Liver (tissue), 3 donors: ENCODE measurements around the gene SLC36A4.

Source experiments
- EGR1 ChIP-seq, 2 donors: IDR thresholded peaks; 2 replicates each; pipeline ENCODE4 v1.6.1; 2016 to 2018; ENCODE audit warnings: antibody characterized with exemption in 2 of 2, low read depth in 2 of 2
- GABPA ChIP-seq, 2 donors: IDR thresholded peaks in 1 of 2; conservative IDR thresholded peaks in 1 of 2; 2 replicates each; pipeline ENCODE4 v1.6.1; 2016; ENCODE audit warnings: antibody characterized with exemption in 2 of 2, mild to moderate bottlenecking in 1 of 2, moderate library complexity in 1 of 2
- HNF4A ChIP-seq, 2 donors: conservative IDR thresholded peaks; 2 replicates each; pipeline ENCODE4 v1.6.1; 2016; ENCODE audit warnings: antibody characterized with exemption in 2 of 2, mild to moderate bottlenecking in 2 of 2
- JUND ChIP-seq, 2 donors: IDR thresholded peaks; 2 replicates each; pipeline ENCODE4 v1.6.1; 2016; ENCODE audit warnings: antibody characterized with exemption in 2 of 2
- RAD21 ChIP-seq, 2 donors: IDR thresholded peaks; 2 replicates each; pipeline ENCODE4 v1.6.1; 2016; ENCODE audit warnings: antibody characterized with exemption in 2 of 2, mild to moderate bottlenecking in 2 of 2
- SP1 ChIP-seq: IDR thresholded peaks from 2 replicates; pipeline ENCODE4 v1.6.1; 2018; ENCODE audit warnings: antibody characterized with exemption, mild to moderate bottlenecking
- YY1 ChIP-seq: IDR thresholded peaks from 2 replicates; pipeline ENCODE4 v1.6.1; 2016; ENCODE audit warnings: antibody characterized with exemption, mild to moderate bottlenecking
- TF ChIP-seq, protein P1 (sequence below): fragments of 150-350 bp; IDR thresholded peaks from 2 replicates; pipeline ENCODE4 v1.5.1; 2017; ENCODE audit warnings: improper control_type of control experiment, low read depth, low read length; ENCODE audit not compliant: missing input control
- TF ChIP-seq, protein P2 (sequence below): IDR thresholded peaks from 2 replicates; pipeline ENCODE4 v1.6.1; 2016; ENCODE audit warnings: antibody characterized with exemption
- donor health status: healthy.
- donor health status: healthy.

DNA sequence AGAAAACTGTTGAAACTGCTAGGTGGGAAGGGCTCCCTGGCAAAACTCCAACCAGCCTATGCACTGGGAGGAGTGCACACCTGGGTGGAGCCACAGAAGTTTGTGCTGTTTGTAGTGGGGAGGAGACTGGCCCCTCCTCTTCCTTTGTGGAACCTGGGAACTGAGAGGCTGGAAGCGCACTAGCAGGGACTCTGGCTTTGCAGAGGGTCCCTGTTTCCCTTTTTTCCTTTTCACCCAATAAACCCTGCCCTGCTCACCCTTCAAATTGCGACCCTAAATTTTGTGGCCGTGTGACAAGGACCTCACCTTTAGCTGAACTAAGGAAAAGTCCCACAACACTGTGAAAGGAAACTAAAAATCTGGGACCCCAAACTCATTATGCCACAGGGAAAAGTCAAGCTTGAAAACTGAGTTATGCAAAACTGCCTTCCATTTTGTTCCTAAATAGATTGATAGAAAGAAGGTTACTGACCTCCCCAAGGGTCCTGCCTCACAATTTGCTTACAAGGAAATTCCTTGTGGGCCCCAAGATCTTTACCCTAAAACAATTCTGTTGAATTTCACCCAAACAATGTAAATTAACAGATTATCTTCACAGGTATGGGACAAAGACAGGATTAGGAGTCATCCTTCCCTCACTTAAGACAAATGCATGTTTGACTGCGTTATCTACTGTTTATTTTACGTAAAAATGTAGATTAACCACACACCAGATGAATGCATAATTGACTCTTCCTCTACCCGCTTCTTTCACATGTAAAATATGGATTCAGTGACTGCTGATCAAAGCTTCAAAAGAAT is 81.0 kb downstream of the SLC36A4 start:
- TF ChIP-seq, protein P1, sequence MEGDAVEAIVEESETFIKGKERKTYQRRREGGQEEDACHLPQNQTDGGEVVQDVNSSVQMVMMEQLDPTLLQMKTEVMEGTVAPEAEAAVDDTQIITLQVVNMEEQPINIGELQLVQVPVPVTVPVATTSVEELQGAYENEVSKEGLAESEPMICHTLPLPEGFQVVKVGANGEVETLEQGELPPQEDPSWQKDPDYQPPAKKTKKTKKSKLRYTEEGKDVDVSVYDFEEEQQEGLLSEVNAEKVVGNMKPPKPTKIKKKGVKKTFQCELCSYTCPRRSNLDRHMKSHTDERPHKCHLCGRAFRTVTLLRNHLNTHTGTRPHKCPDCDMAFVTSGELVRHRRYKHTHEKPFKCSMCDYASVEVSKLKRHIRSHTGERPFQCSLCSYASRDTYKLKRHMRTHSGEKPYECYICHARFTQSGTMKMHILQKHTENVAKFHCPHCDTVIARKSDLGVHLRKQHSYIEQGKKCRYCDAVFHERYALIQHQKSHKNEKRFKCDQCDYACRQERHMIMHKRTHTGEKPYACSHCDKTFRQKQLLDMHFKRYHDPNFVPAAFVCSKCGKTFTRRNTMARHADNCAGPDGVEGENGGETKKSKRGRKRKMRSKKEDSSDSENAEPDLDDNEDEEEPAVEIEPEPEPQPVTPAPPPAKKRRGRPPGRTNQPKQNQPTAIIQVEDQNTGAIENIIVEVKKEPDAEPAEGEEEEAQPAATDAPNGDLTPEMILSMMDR = no peak
- TF ChIP-seq SP1 (no peak), RAD21 (IDR thresholded peaks at IDR 0.05) (no peak), HNF4A (conservative IDR thresholded peaks at IDR 0.05) (no peak), YY1 (no peak), GABPA (IDR thresholded peaks at IDR 0.05 in 1 of 2, conservative IDR thresholded peaks at IDR 0.05 in 1 of 2) (no peak), EGR1 (IDR thresholded peaks at IDR 0.05; ENCODE audit: low read depth in 2 of 2) (no peak), JUND (IDR thresholded peaks at IDR 0.05) (no peak)
- TF ChIP-seq, protein P2, sequence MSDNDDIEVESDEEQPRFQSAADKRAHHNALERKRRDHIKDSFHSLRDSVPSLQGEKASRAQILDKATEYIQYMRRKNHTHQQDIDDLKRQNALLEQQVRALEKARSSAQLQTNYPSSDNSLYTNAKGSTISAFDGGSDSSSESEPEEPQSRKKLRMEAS = no peak
